GM12874 (cell line): ENCODE data around the gene LTA4H.

ENCODE experiments used
- CTCF ChIP-seq: IDR thresholded peaks from 2 replicates; pipeline ENCODE4 v1.5.1; 2011; ENCODE audit warnings: low read depth, mild to moderate bottlenecking, control low read depth, low read length, moderate library complexity; ENCODE audit not compliant: insufficient read depth

Gene LTA4H

GRCh38 chr12:95998611-95999286 lies 36.6 kb downstream of the LTA4H start:
- peak; percentile 66 for TF ChIP-seq CTCF

GRCh38 chr12:95997911-95998510 lies 37.4 kb downstream of the LTA4H start:
- TF ChIP-seq CTCF, result no peak

GRCh38 chr12:95997276-95997675 lies 38.1 kb downstream of the LTA4H start:
- no peak for TF ChIP-seq CTCF

- no peak for TF ChIP-seq CTCF
These were observed 39.2 kb downstream of the LTA4H start, which contains the start of gene HAL for GRCh38 chr12:95996034-95996658. Gene HAL (minus strand): TSS chr12:95996344. CDS start chr12:95995910, 434 bp downstream.

- no peak for TF ChIP-seq CTCF
These were observed 40.0 kb downstream of the LTA4H start for GRCh38 chr12:95995238-95996031.

- TF ChIP-seq CTCF, result no peak
These were observed 40.9 kb downstream of the LTA4H start for GRCh38 chr12:95994476-95994875.

- TF ChIP-seq CTCF, result no peak
These were observed 41.5 kb downstream of the LTA4H start for GRCh38 chr12:95993907-95994306.
